ENCODE results near the gene WNT11. TPM values are rescaled to one million over a fixed set of nuclear protein-coding genes. Genes with fewer than 3 reads are reported as not detected.

WNT11 gene
- total RNA-seq, 6 experiments from 2014 or later, result 2.8 to 13.1 (median 5.5) TPM

- H3K36me3 ChIP-seq, result no peaks in the 10 kb centered on the region
- peaks cover 0 to 12% (median 4%) of the 10 kb centered on the region in 4 donors for H3K4me1 ChIP-seq
- peak overlapping the region; percentile 9 to 39 (median 26) for H3K4me3 ChIP-seq
- H3K9me3 ChIP-seq, result no peaks in the 10 kb centered on the region
- intact Hi-C loops (cut with DNase I), result loop anchor here in 1 of 2 donors (10.0 kb wide), 1 partner anchor 257 kb away; no protein-coding TSS in a partner anchor
- WGBS (ENCODE audit: insufficient coverage, low coverage, low lambda C conversion rate, missing lambda C conversion rate), result 23% methylated on average over 13 of the region's 30 CpGs
- peak; percentile 95 to 99 (median 96) for ATAC-seq
- H3K27ac ChIP-seq, result no peak overlapping the region
- peak; percentile 88 to 90 (median 90) for DNase-seq
- TF ChIP-seq CTCF (IDR thresholded peaks at IDR 0.05), result peak; percentile 92 to 98 (median 95)
- TF ChIP-seq POLR2A (IDR thresholded peaks at IDR 0.05), result no peak
- H3K27me3 ChIP-seq, result no peaks in the 10 kb centered on the region
Measured at GRCh38 chr11:76152086-76152681, 54.1 kb downstream of the WNT11 start.

DNA sequence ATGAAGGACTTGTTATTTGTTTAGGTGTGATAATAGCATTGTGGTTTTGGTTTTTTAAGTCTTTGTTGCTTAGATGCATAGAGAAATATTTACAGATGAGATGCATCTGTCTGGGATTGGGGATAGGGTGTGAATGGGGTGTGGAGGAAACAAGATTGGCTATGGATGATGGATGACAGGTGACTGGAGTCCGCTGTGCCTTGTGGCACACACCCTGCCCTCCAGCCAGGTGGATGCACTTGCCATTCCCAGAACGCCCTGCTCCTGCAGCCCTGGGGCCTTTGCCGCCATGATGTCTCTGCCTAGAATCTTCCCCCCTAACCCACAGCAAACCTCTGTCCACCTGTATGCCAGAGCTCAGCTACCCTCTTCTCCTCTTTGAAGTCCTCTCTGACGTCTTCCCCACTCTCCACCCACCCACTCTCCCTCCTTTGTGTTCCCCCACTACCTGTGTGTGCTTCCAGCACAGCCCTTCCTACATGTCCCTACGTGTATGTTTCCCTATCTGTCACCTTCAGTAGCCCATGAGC lies 54.7 kb downstream of the WNT11 start:
- no peak overlapping the region for H3K27ac ChIP-seq
- H3K27me3 ChIP-seq, result no peaks in the 10 kb centered on the region
- intact Hi-C loops (cut with DNase I), result loop anchor here in 1 of 2 donors (10.0 kb wide), 1 partner anchor 257 kb away; no protein-coding TSS in a partner anchor
- WGBS (ENCODE audit: insufficient coverage, low coverage, low lambda C conversion rate, missing lambda C conversion rate), result 51% methylated on average over 2 of the region's 5 CpGs
- no peak for DNase-seq
- TF ChIP-seq POLR2A (IDR thresholded peaks at IDR 0.05) (no peak), CTCF (IDR thresholded peaks at IDR 0.05) (no peak)
- peak in 1 of 4 donors; percentile 2 for ATAC-seq
- H3K36me3 ChIP-seq, result no peaks in the 10 kb centered on the region
- no peak overlapping the region for H3K4me3 ChIP-seq
- H3K4me1 ChIP-seq, result peaks cover 0 to 12% (median 4%) of the 10 kb centered on the region in 4 donors
- no peaks in the 10 kb centered on the region for H3K9me3 ChIP-seq

- intact Hi-C loops (cut with DNase I), result loop anchor here in 1 of 2 donors (10.0 kb wide), 1 partner anchor 255 kb away; no protein-coding TSS in a partner anchor
Measured at GRCh38 chr11:76150141-76150540, 56.2 kb downstream of the WNT11 start.

GRCh38 chr11:76149713-76150112 lies 56.6 kb downstream of the WNT11 start:
- intact Hi-C loops (cut with DNase I), result loop anchor here in 1 of 2 donors (10.0 kb wide), 1 partner anchor 255 kb away; no protein-coding TSS in a partner anchor
- DNase-seq (no peak), ATAC-seq (no peak)
- 95% methylated on average over 3 of the region's 6 CpGs for WGBS (ENCODE audit: insufficient coverage, low coverage, low lambda C conversion rate, missing lambda C conversion rate)
- Histone ChIP-seq H3K9me3 (no peaks in the 10 kb centered on the region), H3K27me3 (no peaks in the 10 kb centered on the region), H3K4me3 (no peak overlapping the region), H3K27ac (no peak overlapping the region), H3K4me1 (peaks cover 0 to 12% (median 4%) of the 10 kb centered on the region in 4 donors), H3K36me3 (no peaks in the 10 kb centered on the region)
- no peak for TF ChIP-seq POLR2A (IDR thresholded peaks at IDR 0.05)

More at GRCh38 chr11:76150141-76150540, 56.2 kb downstream of the WNT11 start:
- H3K27me3 ChIP-seq, result no peaks in the 10 kb centered on the region
- H3K4me1 ChIP-seq, result peaks cover 0 to 12% (median 4%) of the 10 kb centered on the region in 4 donors
- DNase-seq (no peak), ATAC-seq (no peak)
- no peak for TF ChIP-seq CTCF (IDR thresholded peaks at IDR 0.05)
- TF ChIP-seq POLR2A (IDR thresholded peaks at IDR 0.05), result no peak
- H3K36me3 ChIP-seq, result no peaks in the 10 kb centered on the region
- 77% methylated on average over 3 of the region's 4 CpGs for WGBS (ENCODE audit: insufficient coverage, low coverage, low lambda C conversion rate, missing lambda C conversion rate)
- H3K4me3 ChIP-seq, result no peak overlapping the region
- H3K9me3 ChIP-seq, result no peaks in the 10 kb centered on the region
- no peak overlapping the region for H3K27ac ChIP-seq
